KMS-11 (cell line): ENCODE results near the gene ITGB3BP.

Source experiments
- H2AFZ ChIP-seq: fragments of 200-600 bp; sonication (generic); 2 replicates; pipeline ENCODE4 v1.6.1; 2016; ENCODE audit warnings: antibody characterized with exemption, mixed run types, low read depth
- H3K27ac ChIP-seq: fragments of 200-600 bp; sonication (generic); 2 replicates; pipeline ENCODE4 v1.6.1; 2016; ENCODE audit warnings: mild to moderate bottlenecking, mixed run types
- H3K27me3 ChIP-seq: fragments of 200-600 bp; sonication (generic); 2 replicates; pipeline ENCODE4 v1.6.1; 2017; ENCODE audit warnings: mild to moderate bottlenecking, low read depth, mixed run types, moderate library complexity; ENCODE audit not compliant: insufficient read depth
- H3K36me3 ChIP-seq: fragments of 200-600 bp; sonication (generic); 2 replicates; pipeline ENCODE4 v1.6.1; 2017; ENCODE audit warnings: mild to moderate bottlenecking, mixed run types; ENCODE audit not compliant: insufficient read depth
- H3K4me1 ChIP-seq: fragments of 200-600 bp; sonication (generic); 2 replicates; pipeline ENCODE4 v1.6.1; 2016; ENCODE audit warnings: mild to moderate bottlenecking, low read depth, mixed run types; ENCODE audit not compliant: poor library complexity, severe bottlenecking
- H3K4me2 ChIP-seq: fragments of 200-600 bp; sonication (generic); 2 replicates; pipeline ENCODE4 v1.7.0; 2016; ENCODE audit warnings: mild to moderate bottlenecking, mixed run types
- H3K4me3 ChIP-seq: fragments of 200-600 bp; sonication (generic); IDR thresholded peaks from 2 replicates; pipeline ENCODE4 v1.6.1; 2017; ENCODE audit warnings: low read depth, low read length, mixed read lengths; ENCODE audit not compliant: insufficient read depth
- H3K79me2 ChIP-seq: fragments of 200-600 bp; sonication (generic); 2 replicates; pipeline ENCODE4 v1.6.1; 2016; ENCODE audit warnings: low read depth, mixed run types; ENCODE audit not compliant: insufficient read depth
- H3K9ac ChIP-seq: fragments of 200-600 bp; sonication (generic); 2 replicates; pipeline ENCODE4 v1.6.1; 2016; ENCODE audit warnings: mild to moderate bottlenecking, mixed run types
- H4K20me1 ChIP-seq: fragments of 200-600 bp; sonication (generic); 2 replicates; pipeline ENCODE4 v1.6.1; 2016; ENCODE audit warnings: mild to moderate bottlenecking, mixed run types; ENCODE audit not compliant: insufficient read depth
- CTCF ChIP-seq: fragments of 200-600 bp; sonication (generic); conservative IDR thresholded peaks from 2 replicates; pipeline ENCODE4 v1.6.1; 2017; ENCODE audit warnings: low read depth, mild to moderate bottlenecking, antibody characterized with exemption, low read length, moderate library complexity, mixed read lengths

ITGB3BP gene

DNA sequence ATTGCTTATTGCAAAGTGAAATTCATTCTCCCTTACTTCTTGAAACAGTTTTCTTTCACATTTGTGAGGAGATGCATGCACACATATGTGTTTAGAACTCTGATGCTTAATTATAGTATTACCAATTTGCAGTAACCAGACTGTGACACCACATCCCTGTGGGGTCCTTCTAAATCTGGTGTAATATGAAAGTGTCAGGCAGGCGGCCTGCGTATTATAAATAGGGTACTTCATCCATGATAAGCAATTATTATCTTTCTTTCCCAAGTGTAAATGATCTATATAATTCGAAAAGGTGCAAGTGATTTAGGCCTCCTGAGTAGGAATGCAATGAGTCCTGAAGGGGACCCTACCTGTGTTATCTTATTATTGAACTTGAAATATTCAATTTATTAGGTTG lies 1.2 kb upstream of the ITGB3BP start:
- peak overlapping the region; percentile 90 for H3K4me2 ChIP-seq
- H3K9ac ChIP-seq: peak overlapping the region; percentile 83
- H3K27me3 ChIP-seq: no peaks in the 10 kb centered on the region
- no peaks in the 10 kb centered on the region for H3K36me3 ChIP-seq
- peak overlapping the region; percentile 96; the same call in 1 of the 2 replicates for H2AFZ ChIP-seq
- H4K20me1 ChIP-seq: no peaks in the 10 kb centered on the region
- peak overlapping the region; percentile 95 for H3K27ac ChIP-seq
- H3K4me1 ChIP-seq: peaks cover 31% of the 10 kb centered on the region
- H3K4me3 ChIP-seq: no peak overlapping the region
- no peak for TF ChIP-seq CTCF
- H3K79me2 ChIP-seq: peaks cover 39% of the 10 kb centered on the region

DNA sequence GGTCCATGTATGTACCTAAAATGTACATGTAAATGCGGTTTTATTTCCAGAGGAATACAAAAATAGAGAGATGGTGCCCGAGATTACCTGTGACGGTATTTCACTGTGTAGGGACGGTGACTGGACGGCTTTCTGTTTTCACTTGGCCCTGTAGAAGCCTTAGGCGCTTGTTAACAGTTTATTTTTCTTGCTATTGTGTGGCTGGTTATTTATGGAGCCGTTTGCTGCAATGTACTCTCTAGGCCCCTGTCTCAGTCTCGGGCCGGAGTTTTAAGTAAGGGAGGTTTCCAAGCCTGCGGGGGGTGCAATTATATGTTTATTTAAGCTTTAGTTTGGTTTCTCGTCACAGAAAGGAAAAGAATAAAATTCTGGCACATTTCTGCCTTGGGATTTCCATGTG lies 713 bp upstream of the ITGB3BP start:
- peaks cover 39% of the 10 kb centered on the region for H3K79me2 ChIP-seq
- peak overlapping the region; percentile 83 for H3K9ac ChIP-seq
- peak overlapping the region; percentile 90 for H3K4me2 ChIP-seq
- no peak overlapping the region for H3K4me3 ChIP-seq
- H3K27ac ChIP-seq: peak overlapping the region; percentile 95
- no peaks in the 10 kb centered on the region for H4K20me1 ChIP-seq
- H2AFZ ChIP-seq: peak overlapping the region; percentile 96
- peaks cover 31% of the 10 kb centered on the region for H3K4me1 ChIP-seq
- H3K36me3 ChIP-seq: no peaks in the 10 kb centered on the region
- no peaks in the 10 kb centered on the region for H3K27me3 ChIP-seq
- TF ChIP-seq CTCF: no peak

GRCh38 chr1:63516629-63517028 lies 6.4 kb downstream of the ITGB3BP start:
- no peaks in the 10 kb centered on the region for H4K20me1 ChIP-seq
- H3K27ac ChIP-seq: no peak overlapping the region
- H2AFZ ChIP-seq: no peak overlapping the region
- no peak overlapping the region for H3K9ac ChIP-seq
- H3K4me3 ChIP-seq: no peak overlapping the region
- peaks cover 9% of the 10 kb centered on the region for H3K79me2 ChIP-seq
- H3K27me3 ChIP-seq: no peaks in the 10 kb centered on the region
- peaks cover 7% of the 10 kb centered on the region for H3K4me1 ChIP-seq
- no peak for TF ChIP-seq CTCF
- H3K36me3 ChIP-seq: no peaks in the 10 kb centered on the region
- H3K4me2 ChIP-seq: no peak overlapping the region

DNA sequence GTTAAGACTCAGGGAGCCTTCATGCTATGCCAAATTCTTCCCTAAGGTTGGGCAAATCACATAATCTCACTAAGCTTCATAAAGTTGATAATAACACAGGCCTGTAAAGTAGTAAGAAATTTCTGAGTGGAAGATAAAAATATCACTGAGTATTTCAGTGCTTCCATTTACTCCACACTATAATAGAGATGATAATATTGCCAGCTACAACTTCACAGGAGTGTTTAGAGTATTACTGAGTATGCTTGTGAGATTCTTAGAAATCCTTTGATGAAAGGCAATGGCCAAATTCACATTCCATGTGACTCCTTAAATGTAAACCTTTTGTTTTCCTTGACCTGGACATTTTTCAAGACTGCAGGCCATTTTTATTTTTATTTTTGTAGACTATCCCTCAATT lies 10.4 kb downstream of the ITGB3BP start:
- H3K27me3 ChIP-seq: no peaks in the 10 kb centered on the region
- H3K4me1 ChIP-seq: no peaks in the 10 kb centered on the region
- peaks cover 4% of the 10 kb centered on the region; the same call in 1 of the 2 replicates for H3K36me3 ChIP-seq
- no peaks in the 10 kb centered on the region for H3K79me2 ChIP-seq
- no peak overlapping the region for H3K9ac ChIP-seq
- H3K4me2 ChIP-seq: no peak overlapping the region
- H4K20me1 ChIP-seq: no peaks in the 10 kb centered on the region
- TF ChIP-seq CTCF: no peak
- no peak overlapping the region for H3K27ac ChIP-seq
- H3K4me3 ChIP-seq: no peak overlapping the region
- H2AFZ ChIP-seq: no peak overlapping the region
